Measurements from ENCODE around the gene GSG1L.

GSG1L gene

DNA sequence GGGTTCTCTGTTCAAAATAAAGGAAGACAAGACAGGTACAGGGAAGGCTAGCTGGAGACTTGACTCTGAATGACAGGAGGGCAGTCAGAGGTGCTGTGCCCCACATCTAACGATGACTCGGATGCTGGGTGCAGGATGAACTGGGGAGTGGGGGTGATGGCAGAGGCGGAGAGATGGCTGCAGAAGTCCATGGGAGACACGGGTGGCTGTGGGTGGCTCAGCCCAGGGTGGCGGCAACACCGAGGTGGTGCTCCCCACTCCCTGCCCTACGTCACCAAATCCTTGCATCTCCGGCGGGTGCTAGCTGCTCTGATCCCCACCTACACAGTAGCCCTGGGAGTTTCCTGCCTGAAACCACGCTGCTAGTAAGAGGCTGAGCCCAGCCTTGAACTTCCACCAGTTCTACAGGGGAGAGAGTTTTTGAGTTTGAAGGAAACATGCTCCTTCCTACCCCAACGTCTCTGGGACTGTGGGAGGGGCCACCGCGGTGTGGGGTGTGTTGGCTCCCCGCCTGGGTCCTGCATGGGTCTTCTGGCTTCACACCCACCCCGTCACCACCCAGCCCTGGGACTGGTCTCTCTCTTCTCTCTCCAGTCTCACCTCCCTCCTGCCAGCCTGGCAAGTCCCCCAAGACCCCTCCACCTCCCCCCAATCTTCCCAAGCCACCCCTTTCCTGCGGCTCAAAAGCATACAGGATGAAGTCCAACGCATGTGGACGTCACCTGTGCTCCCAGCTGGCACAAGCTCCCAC lies 4.5 kb downstream of the GSG1L start:
- TF ChIP-seq MYC (IDR thresholded peaks at IDR 0.05; ENCODE audit: low read depth, low read length) = no peak
- TF ChIP-seq, protein P1, sequence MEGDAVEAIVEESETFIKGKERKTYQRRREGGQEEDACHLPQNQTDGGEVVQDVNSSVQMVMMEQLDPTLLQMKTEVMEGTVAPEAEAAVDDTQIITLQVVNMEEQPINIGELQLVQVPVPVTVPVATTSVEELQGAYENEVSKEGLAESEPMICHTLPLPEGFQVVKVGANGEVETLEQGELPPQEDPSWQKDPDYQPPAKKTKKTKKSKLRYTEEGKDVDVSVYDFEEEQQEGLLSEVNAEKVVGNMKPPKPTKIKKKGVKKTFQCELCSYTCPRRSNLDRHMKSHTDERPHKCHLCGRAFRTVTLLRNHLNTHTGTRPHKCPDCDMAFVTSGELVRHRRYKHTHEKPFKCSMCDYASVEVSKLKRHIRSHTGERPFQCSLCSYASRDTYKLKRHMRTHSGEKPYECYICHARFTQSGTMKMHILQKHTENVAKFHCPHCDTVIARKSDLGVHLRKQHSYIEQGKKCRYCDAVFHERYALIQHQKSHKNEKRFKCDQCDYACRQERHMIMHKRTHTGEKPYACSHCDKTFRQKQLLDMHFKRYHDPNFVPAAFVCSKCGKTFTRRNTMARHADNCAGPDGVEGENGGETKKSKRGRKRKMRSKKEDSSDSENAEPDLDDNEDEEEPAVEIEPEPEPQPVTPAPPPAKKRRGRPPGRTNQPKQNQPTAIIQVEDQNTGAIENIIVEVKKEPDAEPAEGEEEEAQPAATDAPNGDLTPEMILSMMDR (IDR thresholded peaks at IDR 0.05; ENCODE audit: low read depth, low read length) = no peak
- no peak for TF ChIP-seq POLR2A (IDR thresholded peaks at IDR 0.05; ENCODE audit: extremely low read depth, insufficient read length)
- TF ChIP-seq, protein P2, sequence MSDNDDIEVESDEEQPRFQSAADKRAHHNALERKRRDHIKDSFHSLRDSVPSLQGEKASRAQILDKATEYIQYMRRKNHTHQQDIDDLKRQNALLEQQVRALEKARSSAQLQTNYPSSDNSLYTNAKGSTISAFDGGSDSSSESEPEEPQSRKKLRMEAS (IDR thresholded peaks at IDR 0.05; ENCODE audit: low read depth, low read length) = no peak
- DNase-seq (ENCODE audit: low read depth) = no peak
- H3K4me3 ChIP-seq (ENCODE audit: low read depth, low read length) = no peak overlapping the region

DNA sequence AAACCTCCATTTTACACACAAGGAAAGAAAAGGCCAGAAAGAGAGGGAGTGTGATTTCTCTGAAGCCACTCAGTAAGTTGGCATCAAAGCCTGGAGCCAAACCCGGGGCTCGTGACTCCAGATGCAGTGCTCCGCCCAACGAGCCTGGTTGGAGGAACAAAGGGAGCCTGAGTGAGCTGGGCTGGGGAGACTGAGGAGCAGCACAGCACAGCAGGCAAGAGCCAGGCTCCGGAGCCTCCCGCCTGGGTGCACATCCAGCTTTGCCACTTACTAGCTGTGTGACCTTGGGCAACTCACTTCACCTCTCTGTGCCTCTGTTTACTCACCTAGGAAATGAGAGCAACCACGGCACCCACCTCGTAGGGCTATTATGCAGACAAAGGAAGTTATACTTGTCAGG lies 5.6 kb downstream of the GSG1L start:
- TF ChIP-seq POLR2A (IDR thresholded peaks at IDR 0.05; ENCODE audit: extremely low read depth, insufficient read length) = no peak
- TF ChIP-seq, protein P1 (IDR thresholded peaks at IDR 0.05; ENCODE audit: low read depth, low read length) = no peak
- TF ChIP-seq MYC (IDR thresholded peaks at IDR 0.05; ENCODE audit: low read depth, low read length) = no peak
- TF ChIP-seq, protein P2 (IDR thresholded peaks at IDR 0.05; ENCODE audit: low read depth, low read length) = no peak
- no peak overlapping the region for H3K4me3 ChIP-seq (ENCODE audit: low read depth, low read length)
- no peak for DNase-seq (ENCODE audit: low read depth)

DNA sequence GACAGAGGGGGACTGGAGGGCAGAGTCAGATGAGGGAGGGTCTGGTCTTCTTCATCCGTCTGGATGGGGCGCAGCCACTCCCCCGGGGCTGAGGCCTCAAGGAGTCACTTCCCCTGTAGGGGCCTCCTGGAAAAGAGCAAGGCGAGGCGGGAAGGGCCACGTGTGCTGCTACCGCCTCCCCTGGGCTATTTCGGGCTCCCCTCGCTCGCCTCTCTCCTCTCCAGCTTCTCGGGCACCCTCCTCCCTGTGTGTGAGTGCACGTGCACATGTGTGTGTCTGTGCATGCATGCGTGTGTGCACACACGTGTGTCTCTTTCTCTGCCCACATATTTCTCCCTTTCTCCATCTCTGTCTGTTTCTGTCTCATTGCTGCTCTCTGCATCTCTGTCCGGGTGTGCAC lies 10.1 kb downstream of the GSG1L start:
- no peak for TF ChIP-seq POLR2A (IDR thresholded peaks at IDR 0.05; ENCODE audit: extremely low read depth, insufficient read length)
- DNase-seq (ENCODE audit: low read depth) = no peak
- no peak overlapping the region for H3K4me3 ChIP-seq (ENCODE audit: low read depth, low read length)

DNA sequence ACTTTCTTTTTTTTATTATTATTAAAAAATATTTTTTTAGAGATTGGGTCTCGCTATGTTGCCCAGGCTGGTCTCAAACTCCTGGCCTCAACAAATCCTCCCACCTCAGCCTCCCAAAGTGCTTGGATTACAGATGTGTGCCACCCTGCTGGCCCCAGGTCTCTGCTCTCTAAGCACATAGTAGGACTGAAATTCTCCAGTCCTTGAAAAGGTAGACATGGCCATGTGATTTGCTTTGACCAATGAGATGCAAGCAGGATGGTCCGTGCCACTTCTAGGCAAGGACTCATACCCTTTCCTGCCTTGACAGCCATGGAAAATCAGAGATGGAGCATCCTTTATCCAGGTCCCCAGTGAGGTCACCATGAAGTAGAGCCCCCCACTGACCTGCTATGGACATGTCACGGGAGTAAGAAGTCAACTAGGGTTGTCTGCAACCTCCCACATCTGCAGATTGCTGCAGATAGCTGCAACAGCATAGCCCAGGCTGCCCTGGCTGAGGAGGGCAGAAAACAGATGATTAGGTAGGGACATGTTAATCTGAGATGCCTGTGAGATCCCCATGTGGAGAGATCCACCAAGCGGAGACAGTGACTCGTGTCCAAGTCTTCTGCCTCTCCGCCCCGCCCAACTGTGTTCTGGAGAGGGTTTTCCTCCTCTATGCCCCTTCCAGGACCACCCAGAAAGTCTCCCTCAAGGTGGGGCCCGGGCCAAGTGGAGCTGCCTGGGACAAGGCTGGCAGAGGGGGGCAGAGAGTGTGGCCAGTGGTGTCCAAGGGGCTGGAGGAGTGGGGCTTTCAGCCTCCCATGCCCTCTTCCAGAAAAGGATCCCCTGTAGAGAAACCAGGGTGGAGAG lies 11.0 kb downstream of the GSG1L start:
- H3K4me3 ChIP-seq (ENCODE audit: low read depth, low read length) = no peak overlapping the region
- DNase-seq (ENCODE audit: low read depth) = no peak
- TF ChIP-seq, protein P1 (IDR thresholded peaks at IDR 0.05; ENCODE audit: low read depth, low read length) = no peak
- TF ChIP-seq POLR2A (IDR thresholded peaks at IDR 0.05; ENCODE audit: extremely low read depth, insufficient read length) (no peak), MYC (IDR thresholded peaks at IDR 0.05; ENCODE audit: low read depth, low read length) (no peak)
- TF ChIP-seq, protein P2 (IDR thresholded peaks at IDR 0.05; ENCODE audit: low read depth, low read length) = no peak

DNA sequence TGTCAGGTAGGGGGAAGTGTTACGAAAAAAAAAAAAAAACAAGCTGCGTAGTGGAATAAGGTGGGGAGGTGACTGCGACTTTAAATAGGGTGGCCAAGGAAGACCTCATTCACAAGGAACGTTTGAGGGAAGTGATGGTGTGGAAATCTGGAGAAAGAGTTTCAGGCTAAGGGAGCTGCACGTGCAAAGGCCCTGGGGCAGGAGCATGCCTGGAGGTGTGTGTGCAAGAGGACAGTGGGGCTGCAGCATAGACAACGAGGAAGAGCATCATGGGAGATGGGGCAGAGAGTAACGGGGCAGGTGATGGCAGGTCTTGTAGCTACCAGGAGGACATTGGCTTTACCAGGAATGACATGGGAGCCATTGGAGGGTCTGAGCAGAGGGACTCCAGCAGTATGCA lies 12.0 kb downstream of the GSG1L start:
- no peak for DNase-seq (ENCODE audit: low read depth)
- TF ChIP-seq POLR2A (IDR thresholded peaks at IDR 0.05; ENCODE audit: extremely low read depth, insufficient read length) (no peak), MYC (IDR thresholded peaks at IDR 0.05; ENCODE audit: low read depth, low read length) (no peak)
- TF ChIP-seq, protein P1 (IDR thresholded peaks at IDR 0.05; ENCODE audit: low read depth, low read length) = no peak
- TF ChIP-seq, protein P2 (IDR thresholded peaks at IDR 0.05; ENCODE audit: low read depth, low read length) = no peak
- H3K4me3 ChIP-seq (ENCODE audit: low read depth, low read length) = no peak overlapping the region

DNA sequence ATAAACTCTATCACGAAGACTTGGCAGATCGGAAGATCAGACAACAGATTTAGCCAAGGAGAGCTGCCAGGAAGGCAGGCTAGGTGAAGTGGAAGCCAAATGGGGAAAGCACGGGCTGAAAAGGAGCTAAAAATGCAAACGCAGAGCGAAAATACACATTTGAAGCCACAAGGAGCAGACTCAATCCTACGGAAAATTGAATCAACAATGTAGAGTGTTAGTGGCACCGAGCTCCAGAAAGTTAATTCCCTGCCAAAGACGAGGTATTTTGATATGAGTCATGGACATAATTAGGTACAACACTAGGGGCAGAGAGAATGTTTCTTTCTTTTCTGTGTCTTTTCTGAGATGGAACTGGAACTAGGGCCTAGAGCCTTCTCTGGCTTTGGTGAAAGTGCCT lies 20.7 kb downstream of the GSG1L start:
- DNase-seq (ENCODE audit: low read depth) = no peak
- H3K4me3 ChIP-seq (ENCODE audit: low read depth, low read length) = no peak overlapping the region
- TF ChIP-seq, protein P2 (IDR thresholded peaks at IDR 0.05; ENCODE audit: low read depth, low read length) = no peak
- TF ChIP-seq, protein P1 (IDR thresholded peaks at IDR 0.05; ENCODE audit: low read depth, low read length) = no peak
- no peak for TF ChIP-seq MYC (IDR thresholded peaks at IDR 0.05; ENCODE audit: low read depth, low read length)

All from NB4 (cell line).